Stomach (tissue), 19 donors: ENCODE results near the gene SERTAD2. TPM values are rescaled to one million over a fixed set of nuclear protein-coding genes. Genes with fewer than 3 reads are reported as not detected.

Source experiments
- DNase-seq, 2 donors: peaks; one replicate each; pipeline versions ENCODE4 v3.0.0 to v3.0.0-alpha.2; 2013 to 2019
- H3K27ac ChIP-seq, 5 donors: fragments of 200-600 bp in 4 of 5; sonication (generic) in 4 of 5; one replicate each; pipeline ENCODE4 v1.5.1; 2013 to 2019; ENCODE audit warnings: mild to moderate bottlenecking in 1 of 5, moderate library complexity in 1 of 5
- H3K27me3 ChIP-seq, 3 donors: fragments of 200-600 bp; sonication (generic); one replicate each; pipeline ENCODE4 v1.5.1; 2017 to 2019; ENCODE audit warnings: mixed run types in 1 of 3
- H3K36me3 ChIP-seq, 4 donors: fragments of 200-600 bp; sonication (generic); 1 replicate in 3 of 4; 2 replicates in 1 of 4; pipeline ENCODE4 v1.5.1; 2016 to 2019
- H3K4me1 ChIP-seq, 4 donors: fragments of 200-600 bp; sonication (generic); one replicate each; pipeline ENCODE4 v1.5.1; 2016 to 2019
- H3K4me3 ChIP-seq, 4 donors: fragments of 200-600 bp; sonication (generic) in 3 of 4; one replicate each; pipeline ENCODE4 v1.5.1; 2016 to 2019; ENCODE audit warnings: mild to moderate bottlenecking in 1 of 4
- H3K9me3 ChIP-seq, 4 donors: fragments of 200-600 bp; sonication (generic); one replicate each; pipeline ENCODE4 v1.5.1; 2016 to 2019
- CTCF ChIP-seq, 7 experiments: fragments of 450-650 bp in 4 of 7; fragments of 200-600 bp in 3 of 7; sonication (generic) in 3 of 7; IDR thresholded peaks; one replicate each; pipeline ENCODE4 v1.5.1; 2016 to 2019; ENCODE audit warnings: antibody characterized with exemption in 7 of 7, control low read depth in 2 of 7, mild to moderate bottlenecking in 1 of 7
- EP300 ChIP-seq: sonication (generic); formaldehyde crosslinking; IDR thresholded peaks from one replicate; pipeline ENCODE4 v1.6.1; 2017; ENCODE audit warnings: antibody characterized with exemption
- POLR2A ChIP-seq, 4 donors: fragments of 450-650 bp; IDR thresholded peaks; one replicate each; pipeline ENCODE4 v1.6.1; 2016; ENCODE audit warnings: antibody characterized with exemption in 4 of 4, control low read depth in 2 of 4, mild to moderate bottlenecking in 1 of 4, moderate library complexity in 1 of 4
- POLR2AphosphoS5 ChIP-seq, 3 donors: sonication (generic); formaldehyde crosslinking; IDR thresholded peaks; one replicate each; pipeline ENCODE4 v1.6.1; 2016; ENCODE audit warnings: antibody characterized with exemption in 3 of 3
- WGBS, 5 donors: extraction: QIAGEN DNeasy Blood & Tissue Kit in 3 of 5; methylation state at CpG; one replicate each; pipeline versions ENCODE4 v1.1.5 to v1.1.7; 2013 to 2018; 5-methylcytosine and 5-hydroxymethylcytosine counted together
- intact Hi-C: fragments of 100-400 bp; cut with DNase I; formaldehyde crosslinking; loops from one replicate; pipeline ENCODE4 v1.15.1; 2023; ENCODE audit warnings: low total_unique reads
- long read RNA-seq, 10 donors: transcript quantifications; one replicate each; lab custom pipeline, GENCODE V29; 2026
- polyA plus RNA-seq, 3 donors: library from polyadenylated mRNA; stranded (reverse); fragments of 200-250 nt; gene quantifications; one replicate each; pipeline ENCODE4 v1.2.3, GENCODE V29; 2013
- total RNA-seq, 5 donors: library from RNA; depleted of rRNA; stranded (reverse); fragments of >200 nt; gene quantifications; one replicate each; pipeline versions ENCODE4 v1.1.0 to v1.2.3, GENCODE V29; 2014 to 2016
- donor health status: healthy with polysubstance abuse.
- donor health status: Bipolar disorder and iron deficiency.
- donor health status: healthy.

Gene SERTAD2, protein sequence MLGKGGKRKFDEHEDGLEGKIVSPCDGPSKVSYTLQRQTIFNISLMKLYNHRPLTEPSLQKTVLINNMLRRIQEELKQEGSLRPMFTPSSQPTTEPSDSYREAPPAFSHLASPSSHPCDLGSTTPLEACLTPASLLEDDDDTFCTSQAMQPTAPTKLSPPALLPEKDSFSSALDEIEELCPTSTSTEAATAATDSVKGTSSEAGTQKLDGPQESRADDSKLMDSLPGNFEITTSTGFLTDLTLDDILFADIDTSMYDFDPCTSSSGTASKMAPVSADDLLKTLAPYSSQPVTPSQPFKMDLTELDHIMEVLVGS
- 10 to 100 TPM in 2 of 5 donors, 1 to 10 TPM in 3; 2.0 to 11.9 (median 9.3) TPM for total RNA-seq
- 1 to 10 TPM; 2.9 to 7.2 (median 5.7) TPM for polyA plus RNA-seq
- long read RNA-seq, donor 1, full-length matches to known transcripts = 2 of 2 reads
- long read RNA-seq, donor 1, partial matches to known transcripts = 0 of 2 reads
- long read RNA-seq, donor 1, other reads (novel, unspliced or antisense) = 0 of 2 reads
- long read RNA-seq, donor 2, full-length matches to known transcripts = 4 of 4 reads
- long read RNA-seq, donor 2, partial matches to known transcripts = 0 of 4 reads
- long read RNA-seq, donor 2, other reads (novel, unspliced or antisense) = 0 of 4 reads
- long read RNA-seq, donor 3, full-length matches to known transcripts = 4 of 4 reads
- long read RNA-seq, donor 3, partial matches to known transcripts = 0 of 4 reads
- long read RNA-seq, donor 3, other reads (novel, unspliced or antisense) = 0 of 4 reads
- long read RNA-seq, donor 4, full-length matches to known transcripts = 1 of 1 reads
- long read RNA-seq, donor 4, partial matches to known transcripts = 0 of 1 reads
- long read RNA-seq, donor 4, other reads (novel, unspliced or antisense) = 0 of 1 reads
- long read RNA-seq, donor 5, full-length matches to known transcripts = 9 of 9 reads
- long read RNA-seq, donor 5, partial matches to known transcripts = 0 of 9 reads
- long read RNA-seq, donor 5, other reads (novel, unspliced or antisense) = 0 of 9 reads
- long read RNA-seq, donor 6 = 0 reads
- long read RNA-seq, donor 7, full-length matches to known transcripts = 7 of 7 reads
- long read RNA-seq, donor 7, partial matches to known transcripts = 0 of 7 reads
- long read RNA-seq, donor 7, other reads (novel, unspliced or antisense) = 0 of 7 reads
- long read RNA-seq, donor 8, full-length matches to known transcripts = 4 of 4 reads
- long read RNA-seq, donor 8, partial matches to known transcripts = 0 of 4 reads
- long read RNA-seq, donor 8, other reads (novel, unspliced or antisense) = 0 of 4 reads
- long read RNA-seq, donor 9, full-length matches to known transcripts = 6 of 6 reads
- long read RNA-seq, donor 9, partial matches to known transcripts = 0 of 6 reads
- long read RNA-seq, donor 9, other reads (novel, unspliced or antisense) = 0 of 6 reads
- long read RNA-seq, donor 10, full-length matches to known transcripts = 1 of 1 reads
- long read RNA-seq, donor 10, partial matches to known transcripts = 0 of 1 reads
- long read RNA-seq, donor 10, other reads (novel, unspliced or antisense) = 0 of 1 reads

DNA sequence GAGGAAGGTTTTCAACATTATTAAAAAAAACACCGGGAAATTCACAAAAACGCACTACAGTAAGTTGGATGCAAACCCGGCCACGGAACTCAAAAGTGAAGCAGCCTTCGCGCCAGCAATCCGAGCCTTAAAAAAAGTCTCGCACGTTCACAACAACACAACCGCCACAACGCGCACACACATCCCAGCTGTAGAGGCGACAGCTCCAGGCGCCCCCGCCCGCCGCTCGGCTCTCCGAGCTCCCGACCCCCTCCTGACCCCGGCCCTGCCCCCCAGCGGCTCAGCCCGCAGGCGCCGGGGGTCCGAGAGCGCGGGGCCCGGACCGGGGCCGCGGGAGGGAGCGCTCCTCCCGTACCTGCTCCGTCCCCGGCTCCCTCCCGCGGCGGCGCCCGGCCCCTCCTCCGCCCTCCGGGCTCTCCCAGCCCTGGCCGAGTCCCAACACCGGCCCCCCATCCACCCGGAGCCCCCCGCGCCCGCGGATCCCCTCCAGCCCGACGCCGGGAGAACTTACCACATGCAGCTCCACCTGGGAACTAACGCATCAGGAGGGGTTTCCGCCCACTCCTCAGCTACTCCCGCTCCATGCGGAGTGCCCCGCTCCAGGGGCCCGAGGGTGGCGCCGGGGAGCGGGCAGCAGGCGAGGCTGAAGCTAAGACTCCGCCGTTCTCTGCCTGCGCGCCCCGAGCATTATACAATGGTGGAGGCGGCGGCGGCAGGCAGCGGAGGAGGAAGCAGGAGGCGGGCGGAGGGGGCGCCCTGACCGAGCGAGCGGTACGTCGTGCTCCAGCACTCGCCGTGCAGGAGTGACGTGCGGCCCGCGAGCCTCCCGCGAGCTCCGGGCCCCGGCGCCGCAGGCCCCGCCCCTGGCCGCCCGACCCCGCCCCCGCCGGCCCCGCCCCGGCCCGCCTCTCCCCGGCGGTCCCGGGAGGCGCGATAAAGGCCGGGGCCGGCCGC is at the start of gene SERTAD2:
SERTAD2 (minus strand) TSS at position 805 of the 954 bp plus-strand sequence. CDS start 17,042 bp downstream, outside the sequence.
- no peaks in the 10 kb centered on the region for H3K36me3 ChIP-seq
- intact Hi-C loops = loop anchor here (5.0 kb wide), 1 partner anchor 209 kb away; no protein-coding TSS in a partner anchor
- DNase-seq = peak; percentile 91 to 96
- H3K27ac ChIP-seq = peak within 1 kb of the TSS; percentile 95 to 100 (median 100)
- no peak for TF ChIP-seq CTCF (IDR thresholded peaks at IDR 0.05)
- no peak for TF ChIP-seq EP300
- peak in 2 of 4 donors; percentile 23 to 29 for TF ChIP-seq POLR2A (IDR thresholded peaks at IDR 0.05)
- peak; percentile 79 to 97 (median 95) for TF ChIP-seq POLR2AphosphoS5 (IDR thresholded peaks at IDR 0.05)
- 0 to 1% (median 0%) methylated on average over 13 to 108 of the region's 109 CpGs for WGBS, 5 donors
- H3K4me1 ChIP-seq = peaks cover 36 to 58% (median 47%) of the 10 kb centered on the region in 4 donors
- H3K4me3 ChIP-seq = peak within 1 kb of the TSS; percentile 73 to 89 (median 84)
- H3K9me3 ChIP-seq = no peaks in the 10 kb centered on the region
- no peaks in the 10 kb centered on the region for H3K27me3 ChIP-seq

DNA sequence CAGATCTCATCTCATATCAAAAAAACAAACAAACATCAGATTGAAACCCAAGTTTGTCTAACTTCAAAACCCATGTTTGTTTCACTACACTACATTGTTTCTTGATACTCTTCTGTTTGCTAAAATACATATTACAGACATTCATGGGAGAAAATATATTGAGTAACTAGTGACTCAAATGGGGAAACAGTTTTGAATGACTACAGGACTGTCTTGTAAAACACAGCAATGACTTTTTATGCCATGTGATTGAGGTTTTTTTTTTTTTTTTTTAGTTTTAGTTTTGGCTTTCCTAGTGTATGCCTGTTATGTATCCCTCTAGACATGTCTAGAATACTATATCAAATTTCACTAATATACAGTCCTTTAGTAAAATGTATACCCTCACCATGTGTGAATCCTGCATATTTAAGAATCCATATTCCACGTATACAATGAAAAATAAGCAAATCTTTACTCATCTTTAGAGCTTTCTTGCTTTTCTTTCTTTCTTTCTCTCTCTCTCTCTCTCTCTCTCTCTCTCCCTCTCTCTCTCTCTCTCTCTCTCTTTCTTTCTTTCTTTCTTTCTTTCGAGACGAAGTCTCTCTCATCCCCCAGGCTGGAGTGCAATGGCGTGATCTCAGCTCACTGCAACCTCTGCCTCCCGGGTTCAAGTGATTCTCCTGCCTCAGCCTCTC is 46.6 kb upstream of the SERTAD2 start:
- intact Hi-C loops = no loop called here
- TF ChIP-seq POLR2AphosphoS5 (IDR thresholded peaks at IDR 0.05) (no peak), POLR2A (IDR thresholded peaks at IDR 0.05) (no peak), CTCF (IDR thresholded peaks at IDR 0.05) (no peak), EP300 (no peak)
- no peak overlapping the region for H3K4me3 ChIP-seq
- WGBS, 5 donors = 84 to 96% (median 96%) methylated on average over 5 of the region's 5 CpGs
- H3K4me1 ChIP-seq = peaks cover 0 to 3% (median 0%) of the 10 kb centered on the region in 4 donors
- H3K9me3 ChIP-seq = no peaks in the 10 kb centered on the region
- H3K27ac ChIP-seq = no peak overlapping the region
- no peaks in the 10 kb centered on the region for H3K36me3 ChIP-seq
- H3K27me3 ChIP-seq = no peaks in the 10 kb centered on the region
- DNase-seq = no peak

- peaks cover 0 to 3% (median 0%) of the 10 kb centered on the region in 4 donors for H3K4me1 ChIP-seq
- TF ChIP-seq POLR2A (IDR thresholded peaks at IDR 0.05) = no peak
- no peak for TF ChIP-seq EP300
- no peak for TF ChIP-seq POLR2AphosphoS5 (IDR thresholded peaks at IDR 0.05)
- no peak for TF ChIP-seq CTCF (IDR thresholded peaks at IDR 0.05)
These were observed 46.0 kb upstream of the SERTAD2 start for GRCh38 chr2:64699712-64700111.

More at GRCh38 chr2:64699712-64700111, 46.0 kb upstream of the SERTAD2 start:
- no peak overlapping the region for H3K4me3 ChIP-seq
- H3K9me3 ChIP-seq = no peaks in the 10 kb centered on the region
- intact Hi-C loops = no loop called here
- no peaks in the 10 kb centered on the region for H3K36me3 ChIP-seq
- 81 to 92% (median 88%) methylated on average over 7 to 8 of the region's 8 CpGs for WGBS, 5 donors
- no peaks in the 10 kb centered on the region for H3K27me3 ChIP-seq
- H3K27ac ChIP-seq = no peak overlapping the region
- no peak for DNase-seq
